Esophagus (tissue), 2 donors: ENCODE data around the gene SIGLEC7. TPM values are rescaled to one million over a fixed set of nuclear protein-coding genes. Genes with fewer than 3 reads are reported as not detected.

Experiments used
- H3K27ac ChIP-seq, 2 donors: one replicate each; pipeline ENCODE4 v1.5.1; 2013; ENCODE audit warnings: low read depth in 2 of 2, mild to moderate bottlenecking in 2 of 2, inconsistent platforms in 1 of 2, low read length in 1 of 2, moderate library complexity in 1 of 2
- H3K27me3 ChIP-seq, 2 donors: one replicate each; pipeline ENCODE4 v1.6.1; 2013; ENCODE audit warnings: low read length in 2 of 2, control low read depth in 1 of 2, mild to moderate bottlenecking in 1 of 2; ENCODE audit not compliant: insufficient read depth in 2 of 2, control insufficient read depth in 1 of 2
- H3K36me3 ChIP-seq, 2 donors: one replicate each; pipeline ENCODE4 v1.6.1; 2013; ENCODE audit warnings: low read length in 1 of 2; ENCODE audit not compliant: control insufficient read depth in 2 of 2, insufficient read depth in 2 of 2
- H3K4me1 ChIP-seq, 2 donors: one replicate each; pipeline ENCODE4 v1.6.1; 2013; ENCODE audit warnings: low read length in 1 of 2; ENCODE audit not compliant: control insufficient read depth in 2 of 2, insufficient read depth in 2 of 2
- H3K4me3 ChIP-seq, 2 donors: one replicate each; pipeline ENCODE4 v1.5.1; 2013; ENCODE audit warnings: low read length in 2 of 2, mild to moderate bottlenecking in 2 of 2, low read depth in 1 of 2, moderate library complexity in 1 of 2
- H3K9me3 ChIP-seq, 2 donors: one replicate each; pipeline ENCODE4 v1.6.1; 2013; ENCODE audit warnings: mild to moderate bottlenecking in 2 of 2, low read depth in 1 of 2, low read length in 1 of 2, moderate library complexity in 1 of 2; ENCODE audit not compliant: control insufficient read depth in 2 of 2, insufficient read depth in 1 of 2
- WGBS, 2 donors: extraction: QIAGEN DNeasy Blood & Tissue Kit; methylation state at CpG; one replicate each; pipeline ENCODE4 v1.1.7; 2013; 5-methylcytosine and 5-hydroxymethylcytosine counted together
- polyA plus RNA-seq, 2 donors: library from polyadenylated mRNA; stranded (reverse); fragments of 200-250 nt; gene quantifications; one replicate each; pipeline ENCODE4 v1.2.3, GENCODE V29; 2013
- donor health status: healthy with polysubstance abuse.
- donor health status: Bipolar disorder and iron deficiency.

SIGLEC7 gene
- polyA plus RNA-seq, 2 donors, result 0.12 to 0.18 TPM

- H3K27me3 ChIP-seq, result no peaks in the 10 kb centered on the region
- peaks cover 2 to 20% of the 10 kb centered on the region in 2 donors for H3K36me3 ChIP-seq
- peaks cover 2 to 3% of the 10 kb centered on the region in 2 donors for H3K4me1 ChIP-seq
- H3K9me3 ChIP-seq, result no peaks in the 10 kb centered on the region
- H3K27ac ChIP-seq, result no peak overlapping the region
- no peak overlapping the region for H3K4me3 ChIP-seq
- 66 to 72% methylated on average over 3 of the region's 3 CpGs for WGBS, 2 donors
These were observed 41.5 kb upstream of the SIGLEC7 start for GRCh38 chr19:51100601-51101000.

- Histone ChIP-seq H3K27ac (no peak overlapping the region), H3K27me3 (no peaks in the 10 kb centered on the region), H3K4me1 (peaks cover 2 to 3% of the 10 kb centered on the region in 2 donors), H3K9me3 (no peaks in the 10 kb centered on the region), H3K36me3 (peaks cover 2 to 20% of the 10 kb centered on the region in 2 donors), H3K4me3 (no peak overlapping the region)
- 60 to 62% methylated on average over 5 of the region's 5 CpGs for WGBS, 2 donors
These were observed 40.8 kb upstream of the SIGLEC7 start for GRCh38 chr19:51101171-51101865.

DNA sequence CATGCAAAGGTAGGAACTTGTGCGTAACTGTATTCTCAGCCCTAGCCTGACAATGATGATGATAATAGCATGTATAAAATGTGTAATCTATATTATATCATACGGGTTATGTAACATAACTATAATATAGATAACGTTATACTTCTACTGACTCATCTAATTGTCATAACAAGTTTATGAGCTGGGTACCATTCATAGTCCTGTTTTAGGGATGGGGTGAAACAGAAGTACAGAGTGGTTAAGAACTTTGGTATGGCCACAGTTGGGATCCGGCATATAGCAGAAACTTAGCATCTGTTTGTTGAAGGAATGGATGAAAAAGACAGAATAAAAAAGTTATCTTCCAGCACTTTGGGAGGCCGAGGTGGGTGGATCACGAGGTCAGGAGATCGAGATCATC lies 39.1 kb upstream of the SIGLEC7 start:
- 78 to 86% methylated on average over 7 of the region's 7 CpGs for WGBS, 2 donors
- Histone ChIP-seq H3K4me1 (no peaks in the 10 kb centered on the region), H3K27me3 (no peaks in the 10 kb centered on the region), H3K36me3 (peaks cover 2 to 17% of the 10 kb centered on the region in 2 donors), H3K4me3 (no peak overlapping the region), H3K9me3 (no peaks in the 10 kb centered on the region), H3K27ac (no peak overlapping the region)

GRCh38 chr19:51103926-51104341 lies 38.2 kb upstream of the SIGLEC7 start:
- Histone ChIP-seq H3K4me1 (peaks cover 0 to 3% of the 10 kb centered on the region in 2 donors), H3K9me3 (no peaks in the 10 kb centered on the region), H3K4me3 (no peak overlapping the region), H3K36me3 (peaks cover 2 to 13% of the 10 kb centered on the region in 2 donors), H3K27ac (no peak overlapping the region), H3K27me3 (no peaks in the 10 kb centered on the region)
- WGBS, 2 donors, result 84 to 88% methylated on average over 49 of the region's 49 CpGs

- Histone ChIP-seq H3K9me3 (no peaks in the 10 kb centered on the region), H3K4me3 (peak overlapping the region; percentile 75 to 91), H3K27ac (peak overlapping the region; percentile 64 to 87), H3K4me1 (peaks cover 0 to 6% of the 10 kb centered on the region in 2 donors), H3K27me3 (no peaks in the 10 kb centered on the region), H3K36me3 (peaks cover 2 to 10% of the 10 kb centered on the region in 2 donors)
- WGBS, 2 donors, result 17 to 21% methylated on average over 18 of the region's 18 CpGs
These were observed 34.6 kb upstream of the SIGLEC7 start for GRCh38 chr19:51107406-51108065.

DNA sequence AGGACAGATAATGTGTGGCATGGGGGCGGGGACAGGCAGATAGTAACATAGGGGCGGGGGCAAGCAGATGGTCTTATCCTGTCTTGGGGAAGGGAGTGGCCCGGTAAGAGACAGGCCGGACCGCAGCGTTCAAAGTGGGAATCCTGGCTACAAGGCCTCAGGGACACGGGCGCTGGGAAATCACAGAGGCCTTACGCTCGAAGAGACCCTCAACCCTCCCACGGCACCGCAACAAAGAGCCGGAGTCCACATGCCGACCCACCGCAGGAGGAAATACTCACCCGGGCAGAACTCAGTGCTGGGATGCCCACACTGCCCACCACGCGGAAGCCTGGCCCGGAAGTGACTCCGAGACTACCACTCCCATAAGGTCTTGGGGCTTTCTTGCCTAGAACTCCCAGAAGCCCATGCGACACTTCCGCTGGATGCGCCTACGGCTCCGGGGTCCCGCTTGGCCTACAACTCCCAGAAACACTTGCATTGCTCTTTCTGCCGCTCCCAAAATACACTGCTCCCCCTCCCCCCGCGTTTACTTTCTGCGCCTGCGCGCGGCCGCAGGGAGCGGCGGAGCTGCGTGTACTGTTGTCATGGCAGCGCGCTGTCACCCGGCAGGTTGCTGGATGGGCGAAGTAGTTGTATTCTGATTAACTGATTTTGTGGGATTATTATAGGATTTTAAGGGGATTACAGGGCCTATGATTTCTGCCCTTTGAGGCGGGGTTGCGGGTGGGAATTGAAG lies 33.9 kb upstream of the SIGLEC7 start, which contains the start of gene CTU1:
Gene CTU1, minus strand, starts transcription at position 344 of the 739 bp plus-strand sequence. CDS start 3,840 bp downstream, outside the sequence.
- Histone ChIP-seq H3K27me3 (no peaks in the 10 kb centered on the region), H3K27ac (peak within 1 kb of the TSS; percentile 69 to 87), H3K9me3 (no peaks in the 10 kb centered on the region), H3K4me1 (peaks cover 0 to 6% of the 10 kb centered on the region in 2 donors), H3K36me3 (peaks cover 2 to 10% of the 10 kb centered on the region in 2 donors), H3K4me3 (peak within 1 kb of the TSS; percentile 75 to 91)
- 0 to 1% methylated on average over 42 to 43 of the region's 43 CpGs for WGBS, 2 donors

DNA sequence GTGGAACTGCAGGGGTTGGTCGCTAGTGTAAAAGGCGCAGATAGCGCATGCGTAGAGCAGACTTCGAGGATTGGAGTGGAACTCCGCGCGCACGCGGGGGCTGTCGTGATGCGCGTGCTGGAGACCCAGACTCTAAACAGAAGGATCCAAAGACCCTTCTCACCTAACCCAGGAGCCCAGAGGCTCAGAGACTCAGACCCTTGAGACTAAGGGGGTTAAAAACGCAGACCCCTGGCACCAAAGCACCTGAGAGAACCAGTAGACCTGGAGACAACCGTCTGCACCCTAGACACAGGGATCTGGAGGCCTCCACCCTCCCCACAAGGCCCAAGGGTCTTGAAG lies 33.3 kb upstream of the SIGLEC7 start:
- Histone ChIP-seq H3K9me3 (no peaks in the 10 kb centered on the region), H3K36me3 (peaks cover 2 to 7% of the 10 kb centered on the region in 2 donors), H3K4me1 (peaks cover 0 to 6% of the 10 kb centered on the region in 2 donors), H3K27me3 (no peaks in the 10 kb centered on the region), H3K4me3 (peak overlapping the region; percentile 41 to 91), H3K27ac (peak overlapping the region; percentile 69 to 83)
- WGBS, 2 donors, result 3 to 4% methylated on average over 15 of the region's 15 CpGs

DNA sequence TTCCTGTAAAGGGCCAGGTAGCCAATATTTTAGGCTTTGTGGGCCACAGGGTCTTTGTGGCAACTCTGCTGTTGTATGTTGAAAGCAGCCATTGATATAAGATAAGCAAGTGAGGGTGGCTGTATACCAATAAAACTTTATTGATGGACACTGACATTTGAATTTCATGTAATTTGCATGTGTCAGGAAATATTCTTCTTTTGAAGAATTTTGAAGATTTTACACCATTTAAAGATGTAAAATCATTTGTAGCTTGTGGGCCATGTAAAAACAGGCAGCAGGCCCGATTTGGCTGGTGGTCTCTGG lies 31.5 kb upstream of the SIGLEC7 start:
- WGBS, 2 donors, result 59 to 66% methylated on average over 1 of the region's 1 CpG
- H3K27ac ChIP-seq, result peak overlapping the region in 1 of 2 donors; percentile 27

DNA sequence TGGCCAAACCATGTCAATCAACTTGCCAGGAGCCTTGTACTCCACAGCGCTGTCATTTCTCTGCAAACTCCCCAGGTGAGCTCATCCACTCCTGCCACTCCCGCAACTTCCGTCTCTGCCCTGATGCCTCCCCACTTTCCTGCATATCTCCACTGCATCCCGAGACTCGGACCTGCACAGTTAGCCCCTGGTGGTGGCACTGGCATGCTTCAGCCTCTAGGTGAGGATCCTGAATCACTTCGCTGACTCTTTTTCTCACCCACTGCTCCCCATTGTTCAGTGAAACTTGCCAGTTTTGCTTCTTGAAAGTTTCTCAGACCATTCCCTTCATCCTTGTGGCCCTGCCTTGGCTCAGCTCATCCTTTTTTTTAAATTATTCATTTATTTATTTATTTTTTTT lies 30.5 kb upstream of the SIGLEC7 start:
- Histone ChIP-seq H3K4me1 (peaks cover 0 to 6% of the 10 kb centered on the region in 2 donors), H3K27ac (no peak overlapping the region), H3K27me3 (no peaks in the 10 kb centered on the region), H3K9me3 (peaks cover 0 to 2% of the 10 kb centered on the region in 2 donors), H3K36me3 (no peaks in the 10 kb centered on the region), H3K4me3 (no peak overlapping the region)
- WGBS, 2 donors, result 38 to 39% methylated on average over 6 of the region's 6 CpGs

More for the DNA sequence above, 31.5 kb upstream of the SIGLEC7 start:
- H3K9me3 ChIP-seq, result peaks cover 0 to 2% of the 10 kb centered on the region in 2 donors
- peaks cover 0 to 6% of the 10 kb centered on the region in 2 donors for H3K4me1 ChIP-seq
- H3K27me3 ChIP-seq, result no peaks in the 10 kb centered on the region
- H3K4me3 ChIP-seq, result no peak overlapping the region
- no peaks in the 10 kb centered on the region for H3K36me3 ChIP-seq
